HepG2 (cell line): ENCODE measurements around the gene ZNF71. TPM values are rescaled to one million over a fixed set of nuclear protein-coding genes. Genes with fewer than 3 reads are reported as not detected.
A peak's percentile ranks its signal among the peaks of the same experiment; 100 is the strongest.

Source experiments
- EZH2 ChIP-seq: conservative IDR thresholded peaks from 2 replicates; pipeline ENCODE4 v1.6.1; 2012; ENCODE audit warnings: mild to moderate bottlenecking, low read depth, low read length, moderate library complexity
- FOXK1 ChIP-seq: sonication (generic); formaldehyde crosslinking; IDR thresholded peaks from 2 replicates; pipeline ENCODE4 v1.4.0; 2020; ENCODE audit warnings: low read depth, missing genetic modification reagents, borderline replicate concordance
- MTF2 ChIP-seq: sonication (generic); formaldehyde crosslinking; IDR thresholded peaks from 2 replicates; pipeline ENCODE4 v1.5.0; 2020; ENCODE audit warnings: missing genetic modification reagents, borderline replicate concordance
- MXD1 ChIP-seq: sonication (generic); formaldehyde crosslinking; IDR thresholded peaks from 2 replicates; pipeline ENCODE4 v1.4.0; 2020; ENCODE audit warnings: mild to moderate bottlenecking, missing genetic modification reagents
- SAP130 ChIP-seq: IDR thresholded peaks from 2 replicates; pipeline ENCODE4 v1.6.1; 2016; ENCODE audit warnings: low read depth
- SOX5 ChIP-seq: IDR thresholded peaks from 2 replicates; pipeline ENCODE4 v1.6.1; 2016; ENCODE audit warnings: borderline replicate concordance
- ZBTB10 ChIP-seq: sonication (generic); formaldehyde crosslinking; IDR thresholded peaks from 2 replicates; pipeline ENCODE4 v1.4.0; 2020; ENCODE audit warnings: missing genetic modification reagents, borderline replicate concordance
- ZBTB21 ChIP-seq: sonication (generic); formaldehyde crosslinking; IDR thresholded peaks from 2 replicates; pipeline ENCODE4 v1.4.0; 2020; ENCODE audit warnings: missing genetic modification reagents
- ZBTB33 ChIP-seq: sonication (generic); formaldehyde crosslinking; IDR thresholded peaks from 2 replicates; pipeline ENCODE4 v1.4.0; 2020; ENCODE audit warnings: missing genetic modification reagents
- ZNF20 ChIP-seq: sonication (generic); formaldehyde crosslinking; IDR thresholded peaks from 2 replicates; pipeline ENCODE4 v1.4.0; 2020; ENCODE audit warnings: mild to moderate bottlenecking, moderate library complexity, missing genetic modification reagents
- ZNF264 ChIP-seq: sonication (generic); formaldehyde crosslinking; IDR thresholded peaks from 2 replicates; pipeline ENCODE4 v1.4.0; 2020; ENCODE audit warnings: missing genetic modification reagents
- ZNF556 ChIP-seq: sonication (generic); formaldehyde crosslinking; IDR thresholded peaks from 2 replicates; pipeline ENCODE4 v1.4.0; 2020; ENCODE audit warnings: mild to moderate bottlenecking, missing genetic modification reagents, borderline replicate concordance
- ZNF790 ChIP-seq: sonication (generic); formaldehyde crosslinking; IDR thresholded peaks from 2 replicates; pipeline ENCODE4 v1.8.0; 2022; ENCODE audit warnings: missing genetic modification reagents, mild to moderate bottlenecking, borderline replicate concordance
- polyA plus RNA-seq, 8 experiments: library from polyadenylated mRNA; depleted of rRNA in 3 of 8; stranded (reverse) in 7 of 8; unstranded in 1 of 8; fragments of >200 nt; fragmentation: Illumina TruSeq in 4 of 8; extraction: Trizol in 4 of 8; gene quantifications; 2 replicates each; pipeline versions ENCODE4 v1.2.1 to v1.2.3, GENCODE V29; 2011 to 2016; ENCODE audit warnings: low read depth in 4 of 8, missing spikeins in 1 of 8, mixed read lengths in 1 of 8; ENCODE audit not compliant: insufficient read depth in 1 of 8
- total RNA-seq, 5 experiments: library from RNA; depleted of rRNA; stranded (reverse); fragments of >200 nt; fragmentation: Illumina TruSeq; extraction: Trizol; gene quantifications; 2 replicates each; pipeline ENCODE4 v1.2.3, GENCODE V29; 2016; ENCODE audit warnings: low read depth in 1 of 5
- TF ChIP-seq, protein P1 (sequence below): sonication (generic); formaldehyde crosslinking; IDR thresholded peaks from 2 replicates; pipeline ENCODE4 v1.4.0; 2020; ENCODE audit warnings: mild to moderate bottlenecking, low read depth, missing genetic modification reagents
- TF ChIP-seq, protein P2 (sequence below): sonication (generic); formaldehyde crosslinking; IDR thresholded peaks from 2 replicates; pipeline ENCODE4 v1.4.0; 2020; ENCODE audit warnings: mild to moderate bottlenecking, missing genetic modification reagents
- TF ChIP-seq, protein P3 (sequence below): sonication (generic); formaldehyde crosslinking; IDR thresholded peaks from 2 replicates; pipeline ENCODE4 v1.4.0; 2020; ENCODE audit warnings: missing genetic modification reagents

The ZNF71 gene
- total and polyA plus RNA-seq, 2 of the 13 experiments (the other 11 are each of a cell fraction or from before 2014, with no cell fraction given): 2.2 to 4.4 TPM

DNA sequence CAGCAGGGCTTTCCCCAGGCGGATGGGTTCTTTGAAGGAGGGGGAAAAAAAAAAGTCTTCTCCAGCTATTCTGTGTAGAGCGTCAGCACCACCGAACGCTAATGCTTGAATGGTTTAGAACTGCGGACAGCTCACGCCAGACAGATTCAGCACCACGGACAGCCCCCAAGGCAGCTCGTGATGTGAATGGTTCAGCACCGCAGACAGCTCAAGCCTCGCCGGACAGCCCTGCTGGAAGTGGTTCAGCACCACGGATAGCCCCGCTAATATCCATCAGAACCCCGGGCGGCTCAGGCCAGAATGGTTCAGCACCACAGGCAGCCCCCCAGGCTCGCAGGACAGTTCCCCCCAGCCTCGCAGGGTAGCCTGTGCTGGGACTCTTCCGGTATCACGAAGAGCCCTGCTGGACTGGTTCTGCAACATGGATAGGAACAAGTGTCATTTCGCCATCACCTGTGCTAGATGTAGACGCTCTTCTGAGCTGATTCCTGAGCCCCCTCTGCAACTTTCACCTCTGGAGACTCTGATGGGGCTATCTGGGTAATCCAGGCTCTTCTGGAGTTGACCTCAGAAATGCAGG, 43.0 kb downstream of the ZNF71 start (continued):
- TF ChIP-seq, protein P1, sequence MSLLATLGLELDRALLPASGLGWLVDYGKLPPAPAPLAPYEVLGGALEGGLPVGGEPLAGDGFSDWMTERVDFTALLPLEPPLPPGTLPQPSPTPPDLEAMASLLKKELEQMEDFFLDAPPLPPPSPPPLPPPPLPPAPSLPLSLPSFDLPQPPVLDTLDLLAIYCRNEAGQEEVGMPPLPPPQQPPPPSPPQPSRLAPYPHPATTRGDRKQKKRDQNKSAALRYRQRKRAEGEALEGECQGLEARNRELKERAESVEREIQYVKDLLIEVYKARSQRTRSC: peak; percentile 100
- TF ChIP-seq ZNF20 (peak; percentile 99), EZH2 (no peak), ZNF264 (CRISPR knock-in tag) (peak; percentile 99), ZBTB33 (CRISPR knock-in tag) (peak; percentile 80), SOX5 (CRISPR knock-in tag) (peak; percentile 85), SAP130 (CRISPR knock-in tag) (peak; percentile 99), MTF2 (CRISPR knock-in tag) (peak; percentile 94; the same call in 1 of the 2 replicates), FOXK1 (CRISPR knock-in tag) (peak; percentile 99), MXD1 (CRISPR knock-in tag) (peak; percentile 100), ZNF556 (peak; percentile 72; the same call in 1 of the 2 replicates), ZNF790 (CRISPR knock-in tag) (peak; percentile 100), ZBTB21 (peak; percentile 93), ZBTB10 (peak; percentile 98)
- TF ChIP-seq, protein P2, sequence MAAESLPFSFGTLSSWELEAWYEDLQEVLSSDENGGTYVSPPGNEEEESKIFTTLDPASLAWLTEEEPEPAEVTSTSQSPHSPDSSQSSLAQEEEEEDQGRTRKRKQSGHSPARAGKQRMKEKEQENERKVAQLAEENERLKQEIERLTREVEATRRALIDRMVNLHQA (CRISPR knock-in tag): peak; percentile 94; the same call in 1 of the 2 replicates
- TF ChIP-seq, protein P3, sequence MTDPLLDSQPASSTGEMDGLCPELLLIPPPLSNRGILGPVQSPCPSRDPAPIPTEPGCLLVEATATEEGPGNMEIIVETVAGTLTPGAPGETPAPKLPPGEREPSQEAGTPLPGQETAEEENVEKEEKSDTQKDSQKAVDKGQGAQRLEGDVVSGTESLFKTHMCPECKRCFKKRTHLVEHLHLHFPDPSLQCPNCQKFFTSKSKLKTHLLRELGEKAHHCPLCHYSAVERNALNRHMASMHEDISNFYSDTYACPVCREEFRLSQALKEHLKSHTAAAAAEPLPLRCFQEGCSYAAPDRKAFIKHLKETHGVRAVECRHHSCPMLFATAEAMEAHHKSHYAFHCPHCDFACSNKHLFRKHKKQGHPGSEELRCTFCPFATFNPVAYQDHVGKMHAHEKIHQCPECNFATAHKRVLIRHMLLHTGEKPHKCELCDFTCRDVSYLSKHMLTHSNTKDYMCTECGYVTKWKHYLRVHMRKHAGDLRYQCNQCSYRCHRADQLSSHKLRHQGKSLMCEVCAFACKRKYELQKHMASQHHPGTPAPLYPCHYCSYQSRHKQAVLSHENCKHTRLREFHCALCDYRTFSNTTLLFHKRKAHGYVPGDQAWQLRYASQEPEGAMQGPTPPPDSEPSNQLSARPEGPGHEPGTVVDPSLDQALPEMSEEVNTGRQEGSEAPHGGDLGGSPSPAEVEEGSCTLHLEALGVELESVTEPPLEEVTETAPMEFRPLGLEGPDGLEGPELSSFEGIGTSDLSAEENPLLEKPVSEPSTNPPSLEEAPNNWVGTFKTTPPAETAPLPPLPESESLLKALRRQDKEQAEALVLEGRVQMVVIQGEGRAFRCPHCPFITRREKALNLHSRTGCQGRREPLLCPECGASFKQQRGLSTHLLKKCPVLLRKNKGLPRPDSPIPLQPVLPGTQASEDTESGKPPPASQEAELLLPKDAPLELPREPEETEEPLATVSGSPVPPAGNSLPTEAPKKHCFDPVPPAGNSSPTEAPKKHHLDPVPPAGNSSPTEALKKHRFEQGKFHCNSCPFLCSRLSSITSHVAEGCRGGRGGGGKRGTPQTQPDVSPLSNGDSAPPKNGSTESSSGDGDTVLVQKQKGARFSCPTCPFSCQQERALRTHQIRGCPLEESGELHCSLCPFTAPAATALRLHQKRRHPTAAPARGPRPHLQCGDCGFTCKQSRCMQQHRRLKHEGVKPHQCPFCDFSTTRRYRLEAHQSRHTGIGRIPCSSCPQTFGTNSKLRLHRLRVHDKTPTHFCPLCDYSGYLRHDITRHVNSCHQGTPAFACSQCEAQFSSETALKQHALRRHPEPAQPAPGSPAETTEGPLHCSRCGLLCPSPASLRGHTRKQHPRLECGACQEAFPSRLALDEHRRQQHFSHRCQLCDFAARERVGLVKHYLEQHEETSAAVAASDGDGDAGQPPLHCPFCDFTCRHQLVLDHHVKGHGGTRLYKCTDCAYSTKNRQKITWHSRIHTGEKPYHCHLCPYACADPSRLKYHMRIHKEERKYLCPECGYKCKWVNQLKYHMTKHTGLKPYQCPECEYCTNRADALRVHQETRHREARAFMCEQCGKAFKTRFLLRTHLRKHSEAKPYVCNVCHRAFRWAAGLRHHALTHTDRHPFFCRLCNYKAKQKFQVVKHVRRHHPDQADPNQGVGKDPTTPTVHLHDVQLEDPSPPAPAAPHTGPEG (CRISPR knock-in tag): peak; percentile 98
